GM21619 (cell line): ENCODE results near the gene ENPP4.
"Not testable (repeated sequence)": the region's sequence is repeated elsewhere in the genome, so short reads cannot be mapped to it uniquely, and the experiment has no call there.

Experiments used
- ATAC-seq: cut with Tn5 transposase; IDR thresholded peaks from one replicate; pipeline ENCODE4 v1.9.1; 2021; ENCODE audit not compliant: unreplicated experiment

The ENPP4 gene

GRCh38 chr6:46129291-46129628 lies 529 bp upstream of the ENPP4 start:
- peak; percentile 5 for ATAC-seq

GRCh38 chr6:46130666-46131065 lies 877 bp downstream of the ENPP4 start:
- no peak for ATAC-seq

- ATAC-seq = not testable (repeated sequence)
These were observed 1.5 kb downstream of the ENPP4 start for GRCh38 chr6:46131291-46131690.

- no peak for ATAC-seq
These were observed 4.4 kb downstream of the ENPP4 start for GRCh38 chr6:46134216-46134615.

GRCh38 chr6:46135176-46135575 lies 5.4 kb downstream of the ENPP4 start:
- no peak for ATAC-seq

- ATAC-seq = no peak
These were observed 7.0 kb downstream of the ENPP4 start for GRCh38 chr6:46136831-46137230.

GRCh38 chr6:46137387-46137786 lies 7.6 kb downstream of the ENPP4 start:
- peak; percentile 28 for ATAC-seq

- ATAC-seq = peak; percentile 86
These were observed 8.5 kb downstream of the ENPP4 start for GRCh38 chr6:46138281-46138680.

- no peak for ATAC-seq
These were observed 14.5 kb downstream of the ENPP4 start for GRCh38 chr6:46144270-46144669.

GRCh38 chr6:46149066-46149465 lies 19.3 kb downstream of the ENPP4 start:
- not testable (repeated sequence) for ATAC-seq

- no peak for ATAC-seq
These were observed 26.9 kb downstream of the ENPP4 start for GRCh38 chr6:46156701-46157100.

- no peak for ATAC-seq
These were observed 29.4 kb downstream of the ENPP4 start for GRCh38 chr6:46159229-46159628.

- no peak for ATAC-seq
These were observed 30.3 kb downstream of the ENPP4 start for GRCh38 chr6:46160102-46160501.

GRCh38 chr6:46170357-46171289 lies 40.8 kb downstream of the ENPP4 start, which contains the start of gene ENPP5:
TSS of gene ENPP5 (minus strand) at chr6:46170980. CDS start at chr6:46168262, 2,718 bp downstream.
- ATAC-seq = peak; percentile 75

- ATAC-seq = no peak
These were observed 42.4 kb downstream of the ENPP4 start for GRCh38 chr6:46172176-46172575.

- ATAC-seq = no peak
These were observed 45.1 kb downstream of the ENPP4 start for GRCh38 chr6:46174904-46175303.

- ATAC-seq = peak; percentile 87
These were observed 45.7 kb downstream of the ENPP4 start for GRCh38 chr6:46175446-46175845.

- no peak for ATAC-seq
These were observed 46.2 kb downstream of the ENPP4 start for GRCh38 chr6:46175976-46176375.

- no peak for ATAC-seq
These were observed 54.3 kb downstream of the ENPP4 start for GRCh38 chr6:46184114-46184513.

GRCh38 chr6:46186583-46186982 lies 56.8 kb downstream of the ENPP4 start:
- ATAC-seq = no peak

- ATAC-seq = no peak
These were observed 59.9 kb downstream of the ENPP4 start for GRCh38 chr6:46189726-46190125.

GRCh38 chr6:46190889-46191288 lies 61.1 kb downstream of the ENPP4 start:
- ATAC-seq = no peak

- ATAC-seq = no peak
These were observed 62.2 kb downstream of the ENPP4 start for GRCh38 chr6:46191961-46192360.
